KOPT-K1 (cell line): ENCODE data around the gene OR3A2.
"Not testable (repeated sequence)": the region's sequence is repeated elsewhere in the genome, so short reads cannot be mapped to it uniquely, and the experiment has no call there.

Experiments
- H3K27ac ChIP-seq: fragments of 200-600 bp; sonication (generic); 2 replicates; pipeline ENCODE4 v1.5.1; 2016; ENCODE audit warnings: antibody characterized with exemption, mild to moderate bottlenecking, low read depth, low read length; ENCODE audit not compliant: poor library complexity, severe bottlenecking
- H3K36me3 ChIP-seq: fragments of 200-600 bp; sonication (generic); 2 replicates; pipeline ENCODE4 v1.5.1; 2017; ENCODE audit warnings: antibody characterized with exemption, mild to moderate bottlenecking, low read length, moderate library complexity; ENCODE audit not compliant: insufficient read depth
- H3K9me3 ChIP-seq: fragments of 200-600 bp; sonication (generic); 2 replicates; pipeline ENCODE4 v1.5.1; 2017; ENCODE audit warnings: antibody characterized with exemption, low read length, mild to moderate bottlenecking; ENCODE audit not compliant: insufficient read depth, poor library complexity, severe bottlenecking

OR3A2 gene

DNA sequence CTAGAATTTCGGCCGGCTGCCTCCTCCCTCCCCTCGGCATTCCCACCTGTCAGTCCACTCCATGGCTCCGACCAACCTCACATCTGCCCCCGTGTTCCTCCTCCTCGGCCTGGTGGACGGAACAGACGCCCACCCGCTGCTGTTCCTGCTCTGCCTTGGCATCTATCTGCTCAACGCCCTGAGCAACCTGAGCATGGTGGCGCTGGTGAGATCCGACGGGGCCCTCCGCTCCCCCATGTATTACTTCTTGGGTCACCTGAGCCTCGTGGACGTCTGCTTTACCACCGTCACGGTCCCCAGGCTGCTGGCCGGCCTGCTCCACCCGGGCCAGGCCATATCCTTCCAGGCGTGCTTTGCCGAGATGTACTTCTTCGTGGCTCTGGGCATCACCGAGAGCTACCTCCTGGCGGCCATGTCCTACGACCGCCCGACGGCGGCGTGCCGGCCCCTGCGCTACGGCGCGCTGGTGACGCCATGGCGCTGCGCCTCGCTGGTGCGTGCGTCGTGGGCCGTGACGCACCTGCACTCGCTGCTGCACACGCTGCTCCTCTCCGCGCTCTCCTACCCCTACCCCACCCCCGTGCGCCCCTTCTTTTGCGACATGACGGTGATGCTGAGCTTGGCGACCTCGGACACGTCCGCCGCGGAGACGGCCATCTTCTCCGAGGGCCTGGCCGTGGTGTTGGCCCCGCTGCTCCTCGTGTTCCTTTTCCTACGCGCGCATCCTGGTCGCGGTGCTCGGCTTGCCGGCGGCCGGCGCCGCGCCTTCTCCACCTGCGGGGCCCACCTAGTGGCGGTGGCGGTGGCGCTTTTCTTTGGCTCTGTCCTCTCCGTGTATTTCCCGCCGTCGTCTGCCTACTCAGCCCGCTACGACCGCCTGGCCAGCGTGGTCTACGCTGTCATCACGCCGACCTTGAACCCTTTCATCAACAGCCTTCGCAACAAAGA is at the start of gene OR3A2:
OR3A2 (minus strand) TSS at position 440 of the 948 bp plus-strand sequence.
- Histone ChIP-seq H3K9me3 (peaks cover 3% of the 10 kb centered on the region), H3K27ac (no peak within 1 kb of the TSS), H3K36me3 (no peaks in the 10 kb centered on the region)

DNA sequence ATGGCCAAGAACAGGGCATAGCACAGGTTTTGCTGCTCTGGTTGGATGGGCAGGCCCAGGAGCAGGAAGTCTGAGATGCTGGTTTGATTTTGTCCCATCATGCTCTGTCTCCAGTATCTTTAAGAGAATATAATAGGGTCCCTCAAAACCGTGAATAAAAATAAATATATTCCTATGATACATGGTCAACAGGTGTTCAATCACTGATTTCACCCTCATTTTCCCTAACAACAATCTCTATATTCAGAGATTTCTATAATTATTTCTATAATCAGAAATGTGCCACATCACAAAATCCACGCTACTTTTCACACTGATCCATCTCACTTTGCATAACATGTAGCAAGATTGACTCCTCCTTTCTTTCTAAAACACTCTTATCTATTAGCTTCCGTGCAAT is 47.6 kb upstream of the OR3A2 start, which contains the start of gene OR1E2:
OR1E2 (minus strand) TSS at position 101 of the 400 bp plus-strand sequence; CDS start at position 101, 0 bp downstream.
- no peak within 1 kb of the TSS for H3K27ac ChIP-seq
- H3K9me3 ChIP-seq, result peaks cover 3% of the 10 kb centered on the region
- H3K36me3 ChIP-seq, result no peaks in the 10 kb centered on the region

DNA sequence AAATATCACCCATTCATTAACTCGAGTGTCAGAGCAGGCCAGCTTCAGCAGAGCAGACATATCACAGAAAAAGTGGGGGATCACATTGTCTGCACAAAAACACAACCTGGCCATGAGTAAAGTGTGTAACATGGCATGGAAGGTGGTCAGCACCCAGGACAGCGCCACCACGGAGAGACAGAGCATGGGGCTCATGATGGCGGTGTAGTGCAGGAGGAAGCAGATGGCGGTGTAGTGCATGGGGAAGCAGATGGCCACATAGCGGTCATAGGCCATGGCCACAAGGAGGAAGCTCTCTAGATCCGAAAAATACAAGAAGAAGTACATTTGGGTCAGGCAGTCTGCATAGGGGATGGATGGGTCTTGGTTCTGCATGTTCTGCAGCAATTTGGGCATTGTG is 47.1 kb upstream of the OR3A2 start:
- not testable (repeated sequence) for H3K9me3 ChIP-seq, H3K36me3 ChIP-seq, H3K27ac ChIP-seq

DNA sequence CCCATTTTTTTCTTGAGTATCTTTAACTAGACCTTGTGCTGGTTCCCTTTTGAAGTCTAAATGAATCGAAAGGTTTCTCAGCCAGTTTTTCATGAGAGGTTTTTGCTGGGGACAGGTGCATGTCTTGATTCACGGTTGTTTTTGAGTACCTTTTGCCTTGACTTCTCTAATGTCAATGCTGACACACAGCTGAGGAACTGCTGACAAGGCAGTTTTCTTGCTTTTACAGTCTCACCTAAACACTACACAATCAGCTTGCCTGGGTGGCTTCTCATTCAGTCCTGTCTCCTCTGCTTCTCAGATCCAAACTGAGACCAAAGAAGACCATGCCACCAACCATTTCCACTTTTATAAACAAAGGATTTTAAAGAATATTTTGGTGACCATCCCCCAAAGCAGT is 32.1 kb upstream of the OR3A2 start:
- Histone ChIP-seq H3K9me3 (no peaks in the 10 kb centered on the region), H3K27ac (no peak overlapping the region), H3K36me3 (no peaks in the 10 kb centered on the region)

DNA sequence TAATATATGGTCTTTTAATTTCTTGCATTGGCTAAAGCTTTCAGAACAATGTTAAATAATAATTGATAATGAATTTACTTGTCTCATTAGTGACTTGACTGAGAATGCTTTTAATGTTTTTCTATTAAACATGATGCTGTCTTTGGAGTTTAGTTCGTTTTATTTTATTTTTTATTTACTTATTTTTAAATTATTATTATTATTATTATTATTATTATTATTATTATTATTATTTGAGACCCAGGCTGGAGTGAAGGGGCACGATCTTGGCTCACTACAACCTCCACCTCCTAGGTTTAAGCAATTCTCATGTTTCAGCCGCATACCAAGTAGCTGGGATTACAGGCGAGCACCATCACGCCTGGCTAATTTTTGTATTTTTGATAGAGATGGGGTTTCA is 29.5 kb upstream of the OR3A2 start:
- no peaks in the 10 kb centered on the region for H3K9me3 ChIP-seq
- no peaks in the 10 kb centered on the region for H3K36me3 ChIP-seq
- H3K27ac ChIP-seq, result no peak overlapping the region

DNA sequence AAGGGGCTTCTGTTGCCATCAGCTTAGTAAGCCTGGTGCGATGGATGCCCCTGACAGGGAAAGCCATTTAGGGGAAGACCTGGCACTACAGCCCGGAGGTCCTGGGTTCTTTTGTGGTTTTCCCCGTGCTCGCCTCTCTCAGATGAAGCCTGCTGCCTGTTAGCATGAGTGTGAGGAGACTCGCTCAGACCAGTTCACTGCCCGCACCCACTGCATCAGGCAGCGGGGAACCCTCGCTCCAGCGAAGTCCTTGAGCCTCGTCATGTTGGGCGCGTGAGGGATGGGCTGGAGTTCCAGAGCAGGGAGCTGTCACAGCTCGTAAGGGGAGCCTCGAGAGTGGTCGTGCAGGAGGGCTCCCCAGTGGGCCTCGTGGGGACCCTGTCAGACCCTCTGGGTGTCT is 26.1 kb upstream of the OR3A2 start:
- H3K36me3 ChIP-seq, H3K27ac ChIP-seq, H3K9me3 ChIP-seq: not testable (repeated sequence)

DNA sequence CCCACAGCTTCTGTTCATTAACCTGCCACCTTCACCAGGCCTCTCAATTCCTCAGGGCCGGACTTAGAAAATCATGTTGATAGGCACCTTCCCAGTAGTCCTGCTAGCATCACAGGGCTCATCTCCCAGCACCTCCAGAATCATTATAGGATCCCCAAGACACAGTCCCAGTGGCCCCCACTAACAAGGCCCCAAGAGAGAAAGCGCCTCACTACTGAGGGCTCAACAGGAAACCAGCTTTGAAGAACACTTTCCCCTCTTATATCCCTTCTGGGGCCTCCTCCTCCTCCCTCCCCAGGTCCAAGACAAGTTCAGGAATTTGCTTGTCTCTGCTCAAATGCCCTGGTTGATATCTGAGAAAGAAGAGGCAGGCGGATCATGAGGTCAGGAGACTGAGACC is 25.0 kb upstream of the OR3A2 start, which contains the start of gene OR3A3:
OR3A3 (plus strand) TSS at position 301 of the 400 bp plus-strand sequence.
- no peak within 1 kb of the TSS for H3K27ac ChIP-seq

DNA sequence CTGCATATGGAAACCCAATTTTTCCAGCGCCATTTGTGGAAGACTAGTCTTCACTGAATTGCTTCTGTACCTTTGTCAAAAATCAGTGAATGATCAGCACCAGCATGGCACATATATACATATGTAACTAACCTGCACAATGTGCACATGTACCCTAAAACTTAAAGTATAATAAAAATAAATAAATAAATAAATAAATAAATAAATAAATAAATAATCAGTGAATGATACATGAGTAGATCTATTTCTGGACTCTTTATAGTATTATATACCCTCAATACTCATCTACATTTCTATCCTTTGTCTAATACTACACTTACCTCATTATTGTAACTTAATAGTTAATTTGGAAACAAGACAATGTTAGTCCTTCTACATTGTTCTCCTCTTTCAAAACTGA is 17.7 kb upstream of the OR3A2 start:
- not testable (repeated sequence) for H3K9me3 ChIP-seq, H3K27ac ChIP-seq, H3K36me3 ChIP-seq

More for the DNA sequence above, 25.0 kb upstream of the OR3A2 start, which contains the start of gene OR3A3:
- H3K36me3 ChIP-seq, result no peaks in the 10 kb centered on the region
- peaks cover 7% of the 10 kb centered on the region for H3K9me3 ChIP-seq

DNA sequence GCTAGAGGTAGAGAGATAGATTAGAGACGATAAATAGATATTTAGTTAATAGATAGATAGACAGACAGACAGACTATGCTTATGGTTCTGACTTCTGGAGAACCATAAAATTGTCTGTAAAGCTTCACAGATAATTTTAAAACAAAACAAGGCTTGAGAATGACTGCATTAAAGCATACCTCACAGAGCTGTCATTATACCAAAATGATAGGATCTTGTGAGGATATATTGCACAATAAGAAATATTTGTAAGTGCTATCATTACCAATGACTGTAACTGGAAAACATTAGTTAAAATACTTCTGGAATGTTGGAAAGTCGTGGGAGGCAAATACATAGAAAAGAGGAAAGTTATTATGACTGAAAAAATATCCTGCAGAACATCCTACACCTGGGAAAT is 15.7 kb upstream of the OR3A2 start:
- H3K36me3 ChIP-seq, result no peaks in the 10 kb centered on the region
- no peak overlapping the region for H3K27ac ChIP-seq
- H3K9me3 ChIP-seq, result no peaks in the 10 kb centered on the region

DNA sequence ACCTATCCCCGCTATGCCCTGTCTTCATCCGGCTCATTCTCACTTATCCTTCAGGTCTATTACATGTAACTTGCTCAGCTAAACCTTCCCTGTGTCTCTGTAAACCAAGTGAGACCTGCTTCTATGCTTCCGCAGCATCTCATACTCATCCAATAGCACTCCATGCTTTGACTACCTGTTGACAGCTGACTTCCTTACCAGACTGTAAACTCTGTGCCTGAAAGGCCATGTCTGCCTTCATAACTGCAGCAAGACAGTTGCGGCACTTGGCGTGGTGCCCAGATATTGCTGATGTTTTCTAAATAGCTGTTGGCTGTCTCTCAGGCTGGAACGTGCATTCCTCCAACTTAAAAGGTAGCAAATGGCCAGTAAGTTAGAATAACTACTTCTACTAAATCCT is 13.9 kb upstream of the OR3A2 start:
- no peaks in the 10 kb centered on the region for H3K36me3 ChIP-seq
- H3K9me3 ChIP-seq, result no peaks in the 10 kb centered on the region

DNA sequence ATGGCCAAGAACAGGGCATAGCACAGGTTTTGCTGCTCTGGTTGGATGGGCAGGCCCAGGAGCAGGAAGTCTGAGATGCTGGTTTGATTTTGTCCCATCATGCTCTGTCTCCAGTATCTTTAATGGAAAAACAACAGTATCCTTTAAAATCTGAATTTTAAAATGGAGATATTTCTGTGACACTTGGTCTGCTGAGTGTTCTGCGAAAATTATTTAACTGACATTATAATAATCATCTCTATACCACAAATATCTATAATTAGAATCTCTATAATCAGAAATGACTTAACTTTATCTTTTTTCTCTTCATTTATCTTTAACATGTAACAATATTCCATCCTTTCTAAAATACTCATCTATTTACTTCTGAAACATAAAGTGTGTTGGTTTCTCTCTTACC is 12.2 kb upstream of the OR3A2 start, which contains the start of gene OR1E1:
OR1E1 (minus strand) TSS at position 101 of the 400 bp plus-strand sequence; CDS start at position 101, 0 bp downstream.
- Histone ChIP-seq H3K9me3 (no peaks in the 10 kb centered on the region), H3K27ac (no peak within 1 kb of the TSS), H3K36me3 (no peaks in the 10 kb centered on the region)

More for the DNA sequence above, 13.9 kb upstream of the OR3A2 start:
- H3K27ac ChIP-seq, result no peak overlapping the region

DNA sequence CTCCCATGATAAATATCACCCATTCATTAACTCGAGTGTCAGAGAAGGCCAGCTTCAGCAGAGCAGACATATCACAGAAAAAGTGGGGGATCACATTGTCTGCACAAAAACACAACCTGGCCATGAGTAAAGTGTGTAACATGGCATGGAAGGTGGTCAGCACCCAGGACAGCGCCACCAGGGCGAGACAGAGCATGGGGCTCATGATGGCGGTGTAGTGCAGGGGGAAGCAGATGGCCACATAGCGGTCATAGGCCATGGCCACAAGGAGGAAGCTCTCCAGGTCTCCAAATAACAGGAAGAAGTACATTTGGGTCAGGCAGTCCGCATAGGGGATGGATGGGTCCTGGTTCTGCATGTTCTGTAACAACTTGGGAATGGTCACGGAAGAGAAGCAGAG is 11.7 kb upstream of the OR3A2 start:
- not testable (repeated sequence) for H3K36me3 ChIP-seq, H3K27ac ChIP-seq, H3K9me3 ChIP-seq

DNA sequence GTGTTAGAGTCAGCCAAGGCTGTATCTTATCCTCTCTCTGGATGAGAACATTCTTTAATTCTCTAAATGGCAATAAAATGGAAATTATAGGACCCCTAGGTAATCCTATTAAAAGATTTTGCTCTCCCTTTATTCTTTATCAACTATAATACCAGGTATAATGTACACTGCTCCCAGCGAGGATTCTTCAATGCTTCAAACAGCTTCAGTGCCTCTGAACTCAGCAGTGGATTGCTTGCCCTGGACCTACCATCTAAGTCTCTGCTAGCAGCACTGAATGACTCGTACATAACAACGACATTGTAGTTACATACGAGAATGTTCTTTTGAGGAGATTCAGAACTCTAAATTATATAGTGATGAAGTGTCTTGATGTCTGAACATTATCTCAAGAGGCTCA is 3.7 kb upstream of the OR3A2 start:
- peaks cover 3% of the 10 kb centered on the region for H3K9me3 ChIP-seq
- H3K36me3 ChIP-seq, result no peaks in the 10 kb centered on the region
- no peak overlapping the region for H3K27ac ChIP-seq

DNA sequence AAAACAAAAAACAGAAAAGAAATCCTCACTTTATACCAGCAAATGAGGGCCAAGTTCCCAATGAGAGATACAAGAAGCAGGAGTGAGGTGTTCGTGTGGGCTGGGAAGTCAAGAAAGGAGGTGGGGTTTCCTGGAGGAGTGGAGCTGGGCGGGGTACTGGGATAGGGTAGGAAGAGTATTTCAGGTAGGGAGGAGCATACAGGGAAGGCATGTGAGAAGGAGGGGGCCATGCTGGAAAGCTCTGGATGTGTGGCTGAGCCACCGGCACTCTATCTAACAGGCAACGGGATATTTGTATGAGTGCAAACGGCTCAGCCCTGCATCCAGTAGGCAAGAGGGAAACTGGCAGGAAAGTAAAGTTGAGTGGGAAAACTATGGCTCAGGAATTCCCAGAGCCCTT is 4.2 kb downstream of the OR3A2 start:
- Histone ChIP-seq H3K27ac (no peak overlapping the region), H3K36me3 (no peaks in the 10 kb centered on the region), H3K9me3 (no peaks in the 10 kb centered on the region)

DNA sequence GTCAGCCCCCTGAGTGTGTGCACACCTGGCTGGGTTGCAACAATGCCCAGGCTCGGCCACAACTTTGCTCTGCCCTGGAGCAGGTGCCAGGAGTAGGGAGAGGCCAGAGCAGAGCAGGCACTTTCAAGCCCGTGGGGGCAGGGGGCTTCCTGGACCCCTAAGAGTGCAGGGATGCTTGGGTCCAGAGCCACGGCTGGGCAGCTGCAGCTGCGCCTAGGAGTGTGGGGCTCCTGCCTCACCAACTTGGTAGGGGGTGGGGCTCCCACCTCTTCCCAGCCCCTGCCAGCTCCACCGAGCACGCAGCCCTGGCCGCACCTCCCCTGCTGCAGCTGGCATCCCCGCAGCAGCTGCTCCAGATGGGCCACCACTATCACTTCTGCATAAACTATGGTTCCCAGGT is 7.8 kb downstream of the OR3A2 start:
- Histone ChIP-seq H3K36me3 (no peaks in the 10 kb centered on the region), H3K27ac (no peak overlapping the region), H3K9me3 (no peaks in the 10 kb centered on the region)

DNA sequence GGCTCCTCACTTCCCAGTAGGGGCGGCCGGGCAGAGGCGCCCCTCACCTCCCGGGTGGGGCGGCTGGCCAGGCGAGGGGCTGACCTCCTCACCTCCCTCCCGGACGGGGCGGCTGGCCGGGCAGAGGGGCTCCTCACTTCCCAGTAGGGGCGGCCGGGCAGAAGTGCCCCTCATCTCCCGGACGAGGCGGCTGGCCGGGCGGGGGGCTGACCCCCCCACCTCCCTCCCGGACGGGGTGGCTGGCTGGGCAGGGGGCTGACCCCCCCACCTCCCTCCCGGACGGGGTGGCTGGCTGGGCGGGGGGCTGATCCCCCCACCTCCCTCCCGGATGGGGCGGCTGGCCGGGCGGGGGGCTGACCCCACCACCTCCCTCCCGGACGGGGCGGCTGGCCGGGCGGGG is 14.9 kb downstream of the OR3A2 start:
- not testable (repeated sequence) for H3K9me3 ChIP-seq, H3K36me3 ChIP-seq, H3K27ac ChIP-seq
